DMS 273 (cell line): Measurements from ENCODE around the gene COMT.
A peak's percentile ranks its signal among the peaks of the same experiment; 100 is the strongest.

ENCODE experiments used
- DNase-seq: peaks from one replicate; lab custom pipeline; 2025; ENCODE audit not compliant: unreplicated experiment; lab: John Stamatoyannopoulos, UW

The COMT gene

DNA sequence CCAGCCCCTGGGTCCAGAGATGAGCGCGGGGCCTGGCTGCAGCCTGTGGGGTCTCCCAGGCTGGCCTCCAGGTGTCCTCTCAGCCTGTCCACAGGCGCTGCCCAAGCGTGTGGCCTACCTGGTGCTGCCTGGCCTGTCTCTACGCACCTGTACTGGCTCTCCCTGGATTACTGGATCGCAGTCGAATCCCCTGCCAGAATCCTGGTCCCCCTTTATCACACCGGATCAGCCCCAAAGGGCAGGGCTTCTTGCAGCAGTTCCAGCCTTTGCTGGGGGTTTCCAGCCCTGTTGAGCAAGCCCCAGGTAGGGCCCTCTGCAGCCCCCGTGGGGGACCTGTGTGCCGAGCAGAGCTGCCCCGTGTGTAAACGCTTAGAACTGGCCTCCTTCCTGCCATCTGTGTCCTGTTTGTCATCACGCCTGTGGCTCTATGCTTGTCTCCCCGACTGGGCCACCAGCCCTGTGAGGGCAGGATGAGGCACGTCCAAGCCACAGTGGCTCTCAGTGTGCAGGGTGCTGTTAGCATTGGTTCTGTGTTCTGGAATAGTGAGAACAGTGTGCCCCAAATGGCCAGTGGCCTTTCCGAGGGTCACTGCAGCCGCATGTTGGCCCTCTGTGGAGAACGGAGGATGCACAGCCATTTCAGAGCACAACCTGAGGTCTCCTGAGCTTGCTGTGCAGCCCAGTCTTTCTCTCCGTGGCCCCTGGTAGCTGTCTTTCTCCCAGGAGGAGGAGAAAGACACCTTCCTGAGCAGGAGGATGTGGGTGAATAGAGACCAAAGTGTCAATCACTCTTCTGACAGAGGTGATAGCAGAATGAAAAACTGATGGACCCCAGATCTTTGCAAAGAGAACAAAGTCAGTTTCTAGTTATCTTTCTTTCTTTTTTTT lies 13.9 kb downstream of the COMT start:
- no peak for DNase-seq

- peak; percentile 29 for DNase-seq
Observed at GRCh38 chr22:19957445-19957844, 15.9 kb downstream of the COMT start.

GRCh38 chr22:19958083-19959042 lies 16.8 kb downstream of the COMT start:
- DNase-seq: no peak

DNA sequence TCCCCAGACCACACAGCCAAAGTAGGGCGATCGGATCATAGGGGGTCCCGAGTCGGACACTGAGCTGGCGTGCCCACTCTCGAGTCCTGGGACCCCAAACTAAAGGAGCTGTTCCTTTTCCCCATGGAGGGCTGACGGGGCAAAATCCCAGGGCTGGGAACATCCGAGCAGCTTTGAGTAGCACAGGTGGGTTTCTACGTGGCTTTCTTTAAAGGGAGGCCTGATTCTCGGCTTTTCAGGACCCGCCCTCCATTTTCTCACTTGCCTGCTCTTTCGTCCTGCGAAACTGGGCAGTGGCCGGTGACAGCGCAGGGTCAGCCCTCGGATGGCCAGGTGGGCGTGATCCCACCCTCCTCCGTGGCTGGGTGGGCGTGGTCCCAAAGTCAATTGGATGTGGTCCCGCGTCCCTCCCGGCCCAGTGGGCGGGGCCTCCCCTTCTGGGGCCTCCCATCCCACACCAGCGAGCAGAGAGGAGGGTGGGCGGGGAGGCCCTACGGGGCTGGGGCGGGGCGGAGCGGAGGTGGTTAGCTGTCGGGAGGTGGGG lies 17.5 kb downstream of the COMT start:
- peak; percentile 27 for DNase-seq

DNA sequence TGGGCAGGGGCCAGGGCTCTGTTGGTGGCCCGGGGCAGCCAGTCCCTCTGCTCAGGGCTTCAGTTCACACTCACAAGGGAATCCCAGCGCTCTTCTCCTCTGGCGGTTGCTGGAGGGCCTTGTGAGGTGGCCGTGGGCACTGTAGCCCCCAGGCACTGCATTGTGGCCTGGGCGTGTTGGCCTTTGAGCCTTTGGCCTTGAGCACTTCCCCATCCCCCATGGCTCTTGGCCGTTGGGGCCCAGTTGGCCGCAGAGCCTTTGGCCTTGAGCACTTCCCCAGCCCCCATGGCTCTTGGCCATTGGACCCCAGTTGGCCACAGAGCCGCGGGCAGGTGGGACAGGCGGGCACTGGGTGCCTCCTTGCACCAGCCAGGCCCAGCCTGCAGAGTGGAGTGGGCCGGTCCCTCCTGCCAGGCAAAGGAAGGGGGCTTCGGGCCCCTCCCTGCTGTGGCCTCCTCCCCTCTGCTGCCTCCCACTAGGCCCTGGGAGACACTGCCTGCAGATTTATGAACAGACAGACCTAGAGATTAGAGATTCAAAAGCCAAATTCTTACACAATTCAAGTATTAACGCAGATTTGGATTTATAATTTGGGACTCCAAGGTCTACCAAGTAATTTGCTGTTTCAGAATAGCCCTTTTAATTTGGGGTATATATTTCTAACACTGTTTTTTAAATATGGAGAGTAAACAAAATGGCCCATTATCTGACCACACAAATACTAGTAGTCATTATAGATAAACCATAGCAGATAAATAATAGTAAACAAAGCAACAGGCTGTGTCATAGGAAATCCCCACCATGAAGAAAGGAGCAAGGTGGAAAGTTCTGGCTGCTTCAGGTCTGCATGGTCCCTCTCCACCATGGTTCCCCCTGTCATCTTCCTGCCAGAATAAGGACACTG lies 18.3 kb downstream of the COMT start:
- DNase-seq: no peak

DNA sequence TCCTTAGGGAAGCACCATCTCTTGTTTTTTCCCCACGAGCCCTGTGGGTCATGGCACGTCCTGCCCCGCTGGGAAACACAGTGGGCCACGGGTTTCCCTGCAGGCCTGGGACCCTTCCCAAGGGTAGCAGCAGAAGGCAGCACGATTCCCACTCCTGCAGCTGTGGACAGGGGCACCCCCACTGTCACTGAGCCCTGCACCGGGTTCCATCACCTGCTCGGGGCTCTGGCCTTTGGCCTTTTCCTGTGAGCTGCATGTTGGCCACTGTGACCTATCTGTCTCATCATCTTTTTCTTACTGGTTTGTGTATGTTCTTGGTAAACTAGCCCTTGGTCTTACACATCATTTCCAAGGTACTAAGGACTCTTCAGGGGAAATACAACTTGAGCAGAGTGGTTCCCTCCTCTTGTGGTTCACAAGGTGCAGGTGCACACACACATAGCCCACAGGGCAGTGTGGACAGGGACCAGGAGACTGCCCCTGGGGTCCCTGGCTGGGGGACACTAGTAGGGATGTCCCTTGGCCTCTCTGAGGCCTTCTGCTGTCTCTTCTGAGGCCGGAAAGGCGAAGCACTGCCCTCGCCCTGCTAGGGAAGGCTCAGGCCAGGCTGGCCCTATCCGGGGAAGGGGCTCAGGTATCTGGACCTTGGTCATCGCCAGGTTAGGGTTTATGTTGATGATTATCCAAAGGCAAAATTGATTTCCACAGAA lies 19.1 kb downstream of the COMT start:
- DNase-seq: no peak

GRCh38 chr22:19961201-19961580 lies 19.6 kb downstream of the COMT start:
- DNase-seq: no peak

DNA sequence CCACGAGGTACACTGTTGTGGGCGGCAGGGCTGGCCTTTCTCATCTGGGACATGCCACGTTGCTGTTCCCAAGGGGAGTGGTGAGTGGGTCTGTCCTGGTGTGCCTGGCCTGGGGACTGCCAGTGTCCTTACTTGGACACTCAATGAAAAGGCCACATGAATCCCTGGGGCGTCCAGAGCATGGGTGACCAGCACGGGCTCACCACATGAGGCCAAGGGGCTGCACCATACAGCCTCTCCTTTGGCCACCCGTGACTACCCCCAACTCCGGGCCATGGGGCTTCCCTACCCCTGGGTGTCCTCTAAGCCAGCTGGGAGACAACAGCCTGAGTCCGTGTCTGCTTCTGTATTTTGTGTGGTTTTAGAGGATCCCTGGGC lies 20.3 kb downstream of the COMT start:
- no peak for DNase-seq

DNA sequence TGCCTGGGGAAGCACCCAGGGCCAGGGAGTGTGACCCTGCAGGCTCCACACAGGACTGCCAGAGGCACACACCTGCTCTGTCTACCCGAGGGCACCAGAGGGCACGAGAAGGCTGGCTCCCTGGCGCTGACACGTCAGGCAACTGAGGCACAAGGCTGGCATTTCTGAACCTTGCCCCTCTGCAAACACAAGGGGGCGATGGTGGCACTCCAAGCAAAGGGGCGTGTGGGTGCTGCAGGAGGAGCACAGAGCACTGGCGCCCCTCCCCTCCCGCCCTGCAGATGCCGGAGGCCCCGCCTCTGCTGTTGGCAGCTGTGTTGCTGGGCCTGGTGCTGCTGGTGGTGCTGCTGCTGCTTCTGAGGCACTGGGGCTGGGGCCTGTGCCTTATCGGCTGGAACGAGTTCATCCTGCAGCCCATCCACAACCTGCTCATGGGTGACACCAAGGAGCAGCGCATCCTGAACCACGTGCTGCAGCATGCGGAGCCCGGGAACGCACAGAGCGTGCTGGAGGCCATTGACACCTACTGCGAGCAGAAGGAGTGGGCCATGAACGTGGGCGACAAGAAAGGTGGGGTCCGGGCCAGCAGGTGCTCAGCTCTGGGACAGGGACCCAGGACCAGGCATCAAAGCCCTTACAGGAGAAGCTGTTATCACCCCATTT lies 20.8 kb downstream of the COMT start:
- DNase-seq: peak; percentile 93

- DNase-seq: no peak
Observed at GRCh38 chr22:19962909-19963806, 21.6 kb downstream of the COMT start.

- DNase-seq: no peak
Observed at GRCh38 chr22:19963863-19964642, 22.5 kb downstream of the COMT start.

DNA sequence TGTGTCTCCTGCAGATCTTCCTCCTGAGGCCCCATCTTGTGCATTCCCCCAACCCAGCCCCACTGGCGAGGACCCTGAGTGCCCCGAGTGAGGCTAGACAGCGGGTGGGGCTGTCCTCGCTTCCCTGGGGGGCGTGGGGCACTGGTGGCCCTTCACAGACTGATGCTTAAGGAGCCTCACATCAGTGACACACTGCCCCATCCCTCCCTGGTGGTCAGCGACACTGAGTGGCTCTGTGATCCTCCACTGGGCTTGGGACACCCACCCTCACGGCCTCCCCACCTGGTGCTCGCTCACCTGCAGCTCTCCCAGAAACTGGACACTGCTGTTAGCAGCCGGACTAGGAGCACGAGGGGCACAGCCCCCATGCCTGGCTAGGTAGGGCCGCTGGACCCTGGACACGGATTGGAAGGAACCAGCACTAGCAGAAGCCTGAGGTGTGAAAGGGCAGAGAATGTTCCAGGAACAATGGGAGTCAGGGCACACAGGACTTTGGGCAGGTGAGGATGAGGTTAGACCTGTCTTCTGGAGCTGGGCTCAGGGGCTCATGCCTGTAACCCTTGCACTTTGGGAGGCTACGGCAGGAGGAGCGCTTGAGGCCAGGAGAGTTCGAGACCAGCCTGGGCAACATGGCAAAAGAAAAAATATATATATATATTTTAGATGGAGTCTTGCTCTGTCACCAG lies 23.3 kb downstream of the COMT start:
- no peak for DNase-seq

DNA sequence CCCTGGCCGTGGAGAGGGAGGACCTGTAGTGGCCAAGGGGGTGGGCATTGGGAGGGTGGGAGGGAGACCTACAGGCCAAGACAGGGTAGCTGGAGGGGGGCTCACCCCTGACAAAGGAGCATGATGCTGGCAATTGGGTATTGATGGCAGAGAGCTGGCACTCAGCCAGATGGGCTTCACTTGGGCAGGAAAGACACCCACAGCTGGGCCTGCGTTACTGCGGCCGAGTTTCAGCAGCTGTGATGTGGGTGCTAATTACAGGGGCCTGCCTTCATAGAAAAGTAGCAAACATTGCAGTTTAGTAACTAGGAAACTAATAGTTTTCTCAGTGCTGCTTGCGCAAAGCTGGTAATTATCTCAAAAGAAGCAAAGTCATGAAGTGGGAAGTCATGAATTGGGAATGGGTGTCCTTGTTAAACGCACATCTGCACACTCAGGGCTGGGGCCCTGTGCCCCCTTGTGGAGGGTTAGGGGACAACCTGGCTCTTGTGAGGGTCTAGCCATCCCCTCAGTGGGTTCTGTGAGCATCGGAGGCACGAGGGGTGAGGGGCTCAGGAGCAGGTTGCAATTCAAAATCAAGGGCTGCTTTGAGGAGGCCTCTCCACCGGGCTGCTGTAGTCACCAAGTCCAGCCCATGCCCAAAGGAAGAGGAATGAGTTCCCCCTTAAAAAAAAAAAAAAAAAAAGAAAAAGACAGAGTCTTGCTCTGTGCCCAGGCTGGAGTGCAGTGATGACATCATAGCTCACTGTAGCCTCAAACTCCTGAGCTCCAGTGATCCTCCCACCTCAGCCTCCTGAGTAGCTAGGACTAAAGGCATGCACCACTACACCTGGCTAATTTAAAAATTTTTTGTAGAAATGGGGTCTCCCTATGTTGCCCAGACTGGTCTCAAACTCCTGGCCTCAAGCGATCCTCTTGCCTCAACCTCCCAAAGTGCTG lies 24.5 kb downstream of the COMT start:
- peak; percentile 48 for DNase-seq

GRCh38 chr22:19966908-19967750 lies 25.6 kb downstream of the COMT start:
- DNase-seq: no peak

DNA sequence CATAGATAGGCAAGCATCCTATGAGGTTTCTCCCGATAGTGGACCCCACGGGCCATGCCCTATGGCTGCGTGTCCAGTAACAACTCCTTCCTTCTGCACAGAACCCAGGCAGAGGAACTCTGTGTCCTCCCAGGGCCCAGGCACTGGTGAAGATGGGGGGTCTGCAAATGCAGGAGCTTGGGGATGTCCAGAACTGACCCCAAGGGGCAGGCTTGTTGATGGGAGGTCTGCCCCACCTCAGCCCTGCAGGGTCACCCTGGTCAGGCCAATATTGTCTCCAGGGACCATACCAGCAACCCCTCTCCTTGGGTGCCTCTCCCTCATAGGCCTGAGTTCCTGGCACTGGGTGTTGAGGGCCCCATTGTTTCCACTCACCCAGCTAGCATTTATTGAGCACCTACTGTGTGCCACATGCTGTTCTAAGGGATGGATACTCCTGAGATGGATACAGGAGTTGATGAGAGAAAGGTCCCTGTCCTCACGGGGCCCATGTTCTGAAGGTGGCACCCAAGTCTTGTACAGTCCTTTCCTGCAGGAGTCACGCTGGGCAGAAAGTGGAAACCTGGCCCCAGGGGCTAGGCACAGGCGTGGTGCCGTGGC lies 26.4 kb downstream of the COMT start:
- DNase-seq: no peak
